22Rv1 (cell line): Measurements from ENCODE around the gene SIDT1.

Source experiments
- CTCF ChIP-seq: fragments of 450-650 bp; IDR thresholded peaks from 2 replicates; pipeline ENCODE4 v1.5.1; 2017; ENCODE audit warnings: mild to moderate bottlenecking
- ZFX ChIP-seq: fragments of 450-650 bp; IDR thresholded peaks from 2 replicates; pipeline ENCODE4 v1.6.1; 2017; ENCODE audit warnings: antibody characterized with exemption, borderline replicate concordance

GRCh38 chr3:113496924-113497323 lies 35.4 kb upstream of the SIDT1 start:
- no peak for TF ChIP-seq CTCF
- no peak for TF ChIP-seq ZFX
